ENCODE data around the gene CNPY4.

Gene CNPY4

GRCh38 chr7:100118388-100119071 lies 904 bp upstream of the CNPY4 start:
- H3K27me3 ChIP-seq (ENCODE audit: insufficient read depth, poor library complexity, severe bottlenecking), result no peaks in the 10 kb centered on the region
- TF ChIP-seq SPI1 (IDR thresholded peaks at IDR 0.05; ENCODE audit: borderline replicate concordance, low read depth) (no peak), GABPA (IDR thresholded peaks at IDR 0.05; ENCODE audit: low read depth) (no peak), POLR2AphosphoS5 (IDR thresholded peaks at IDR 0.05; ENCODE audit: low read depth) (no peak), CTCF (IDR thresholded peaks at IDR 0.05; ENCODE audit: insufficient read depth, low read length) (no peak), REST (IDR thresholded peaks at IDR 0.05; ENCODE audit: insufficient replicate concordance, low read depth) (no peak)
- H3K4me3 ChIP-seq (replicated peaks; ENCODE audit: insufficient read depth, low read length), result peak overlapping the region; percentile 67
- peak overlapping the region; percentile 97 for H3K27ac ChIP-seq (replicated peaks)
- no peak for DNase-seq (ENCODE audit: low read depth in 1 of 2, low spot score in 1 of 2)

- peak in 1 of 2 experiments; percentile 61 for DNase-seq (ENCODE audit: low read depth in 1 of 2, low spot score in 1 of 2)
- peak overlapping the region; percentile 97 for H3K27ac ChIP-seq (replicated peaks)
- H3K4me3 ChIP-seq (replicated peaks; ENCODE audit: insufficient read depth, low read length), result peak overlapping the region; percentile 77
- no peak for TF ChIP-seq GABPA (IDR thresholded peaks at IDR 0.05; ENCODE audit: low read depth)
- TF ChIP-seq SPI1 (IDR thresholded peaks at IDR 0.05; ENCODE audit: borderline replicate concordance, low read depth), result no peak
- TF ChIP-seq POLR2AphosphoS5 (IDR thresholded peaks at IDR 0.05; ENCODE audit: low read depth), result no peak
- TF ChIP-seq REST (IDR thresholded peaks at IDR 0.05; ENCODE audit: insufficient replicate concordance, low read depth), result no peak
- no peak for TF ChIP-seq CTCF (IDR thresholded peaks at IDR 0.05; ENCODE audit: insufficient read depth, low read length)
- H3K27me3 ChIP-seq (ENCODE audit: insufficient read depth, poor library complexity, severe bottlenecking), result no peaks in the 10 kb centered on the region
These were observed 717 bp downstream of the CNPY4 start for GRCh38 chr7:100119970-100120732.

GRCh38 chr7:100120733-100121036 lies 1.3 kb downstream of the CNPY4 start:
- Histone ChIP-seq H3K27ac (replicated peaks) (peak overlapping the region; percentile 97), H3K4me3 (replicated peaks; ENCODE audit: insufficient read depth, low read length) (no peak overlapping the region), H3K27me3 (ENCODE audit: insufficient read depth, poor library complexity, severe bottlenecking) (no peaks in the 10 kb centered on the region)
- TF ChIP-seq SPI1 (IDR thresholded peaks at IDR 0.05; ENCODE audit: borderline replicate concordance, low read depth) (no peak), REST (IDR thresholded peaks at IDR 0.05; ENCODE audit: insufficient replicate concordance, low read depth) (no peak), CTCF (IDR thresholded peaks at IDR 0.05; ENCODE audit: insufficient read depth, low read length) (no peak), POLR2AphosphoS5 (IDR thresholded peaks at IDR 0.05; ENCODE audit: low read depth) (no peak), GABPA (IDR thresholded peaks at IDR 0.05; ENCODE audit: low read depth) (no peak)
- DNase-seq (ENCODE audit: low read depth in 1 of 2, low spot score in 1 of 2), result no peak
